Astrocyte (in vitro differentiated cells and primary cell): Measurements from ENCODE around the gene ELOVL2. TPM values are rescaled to one million over a fixed set of nuclear protein-coding genes. Genes with fewer than 3 reads are reported as not detected.

Experiments used
- DNase-seq: peaks from one replicate; pipeline ENCODE4 v3.0.0-alpha.2; 2010; ENCODE audit warnings: low read depth
- FAIRE-seq: peaks from 2 replicates; lab custom pipeline; 2011; peaks lifted over from hg19 to GRCh38; lab: Jason Lieb, UNC
- H2AFZ ChIP-seq: 2 replicates; pipeline ENCODE4 v1.6.0; 2012; ENCODE audit warnings: low read depth, low read length, inconsistent platforms
- H3K27ac ChIP-seq: 2 replicates; pipeline ENCODE4 v1.5.1; 2011; ENCODE audit warnings: low read depth, low read length, inconsistent platforms
- H3K27me3 ChIP-seq: 2 replicates; pipeline ENCODE4 v1.6.0; 2011; ENCODE audit warnings: low read length, inconsistent platforms; ENCODE audit not compliant: insufficient read depth
- H3K36me3 ChIP-seq: 2 replicates; pipeline ENCODE4 v1.5.1; 2011; ENCODE audit warnings: low read length, inconsistent platforms; ENCODE audit not compliant: insufficient read depth
- H3K4me1 ChIP-seq: 2 replicates; pipeline ENCODE4 v1.5.1; 2011; ENCODE audit warnings: low read length, inconsistent platforms; ENCODE audit not compliant: insufficient read depth
- H3K4me2 ChIP-seq: 2 replicates; pipeline ENCODE4 v1.6.0; 2012; ENCODE audit warnings: low read length, inconsistent platforms
- H3K4me3 ChIP-seq: 2 replicates; pipeline ENCODE4 v1.5.1; 2011; ENCODE audit warnings: low read depth, mild to moderate bottlenecking, low read length, inconsistent platforms; ENCODE audit not compliant: insufficient read depth
- H3K79me2 ChIP-seq: 2 replicates; pipeline ENCODE4 v1.6.0; 2012; ENCODE audit warnings: mild to moderate bottlenecking, low read length, inconsistent platforms; ENCODE audit not compliant: insufficient read depth
- H3K9ac ChIP-seq: 2 replicates; pipeline ENCODE4 v1.6.0; 2012; ENCODE audit warnings: mild to moderate bottlenecking, low read length, inconsistent platforms
- H3K9me3 ChIP-seq: 2 replicates; pipeline ENCODE4 v1.5.1; 2012; ENCODE audit warnings: low read depth, mild to moderate bottlenecking, low read length, inconsistent platforms; ENCODE audit not compliant: insufficient read depth
- H4K20me1 ChIP-seq: 2 replicates; pipeline ENCODE4 v1.6.0; 2012; ENCODE audit warnings: low read length, inconsistent platforms; ENCODE audit not compliant: insufficient read depth
- H3K27ac Mint-ChIP-seq: one replicate; pipeline ENCODE4 v1.8.0; 2021; ENCODE audit warnings: mild to moderate bottlenecking, mixed read lengths; ENCODE audit not compliant: unreplicated experiment
- H3K27me3 Mint-ChIP-seq: one replicate; pipeline ENCODE4 v1.8.0; 2021; ENCODE audit warnings: low read depth, mixed read lengths; ENCODE audit not compliant: unreplicated experiment
- H3K36me3 Mint-ChIP-seq: one replicate; pipeline ENCODE4 v1.8.0; 2021; ENCODE audit warnings: low read depth, mixed read lengths; ENCODE audit not compliant: unreplicated experiment
- H3K4me1 Mint-ChIP-seq: one replicate; pipeline ENCODE4 v1.8.0; 2021; ENCODE audit warnings: low read depth, mixed read lengths; ENCODE audit not compliant: unreplicated experiment
- H3K4me3 Mint-ChIP-seq: one replicate; pipeline ENCODE4 v1.8.0; 2021; ENCODE audit warnings: mild to moderate bottlenecking, moderate library complexity, mixed read lengths; ENCODE audit not compliant: unreplicated experiment
- H3K9me3 Mint-ChIP-seq: one replicate; pipeline ENCODE4 v1.8.0; 2021; ENCODE audit warnings: mild to moderate bottlenecking, mixed read lengths; ENCODE audit not compliant: unreplicated experiment
- EZH2 ChIP-seq: IDR thresholded peaks from 2 replicates; pipeline ENCODE4 v1.6.1; 2012; ENCODE audit warnings: mild to moderate bottlenecking, low read length, inconsistent platforms; ENCODE audit not compliant: insufficient read depth
- total RNA-seq: library from RNA; stranded (reverse); gene quantifications from 2 replicates; pipeline ENCODE4 v1.2.1, GENCODE V29; 2021
- TF ChIP-seq, protein P1 (sequence below): IDR thresholded peaks from 2 replicates; pipeline ENCODE4 v1.5.1; 2011; ENCODE audit warnings: low read depth, mild to moderate bottlenecking, inconsistent platforms, low read length, moderate library complexity; ENCODE audit not compliant: insufficient read depth

Gene ELOVL2
- total RNA-seq, 1 donor from 2014 or later, result 5.7 TPM

DNA sequence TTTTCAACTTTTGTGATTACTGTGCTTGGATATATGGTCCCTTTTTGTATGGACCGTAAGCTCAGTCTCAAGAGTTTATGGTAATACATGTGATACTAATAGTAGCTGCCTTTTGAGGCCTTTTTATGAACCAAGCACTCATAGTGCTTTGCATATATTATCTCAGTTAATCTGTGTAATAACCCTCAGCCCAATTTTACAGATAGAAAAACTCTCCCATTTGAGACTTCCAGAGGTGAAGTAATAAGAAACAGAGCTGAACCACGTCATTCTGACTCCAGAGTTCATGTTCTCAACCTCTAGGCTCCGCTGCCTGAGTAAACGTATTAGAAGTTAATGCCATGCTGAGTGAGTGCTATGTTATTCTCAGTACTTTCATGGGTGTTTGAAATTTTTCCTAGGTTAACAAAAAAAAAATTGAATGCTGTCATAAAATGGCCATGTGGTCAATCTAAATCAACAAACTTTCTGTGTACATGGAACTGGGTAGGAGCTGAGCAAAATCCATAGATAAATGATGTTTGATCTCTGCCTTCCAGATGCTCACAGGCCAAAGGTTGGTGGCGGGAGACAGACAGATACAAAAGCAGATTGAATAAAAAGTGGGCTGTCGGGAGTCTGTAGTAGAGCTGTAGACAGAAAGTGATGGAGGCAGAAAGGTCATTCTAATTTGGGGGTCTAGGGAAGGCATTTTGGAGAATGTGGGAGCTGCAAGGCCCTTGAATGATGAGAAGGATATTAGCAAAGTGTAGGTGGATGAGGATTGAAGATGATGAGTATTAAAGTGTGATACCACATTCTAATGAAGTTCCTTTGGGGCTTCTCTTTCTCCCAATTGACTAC, 22.6 kb upstream of the ELOVL2 start:
- Histone ChIP-seq H3K9ac (no peak overlapping the region), H3K4me2 (no peak overlapping the region), H3K4me3 (no peak overlapping the region), H2AFZ (no peak overlapping the region), H3K27me3 (no peaks in the 10 kb centered on the region), H3K4me1 (no peaks in the 10 kb centered on the region), H4K20me1 (no peaks in the 10 kb centered on the region), H3K9me3 (no peaks in the 10 kb centered on the region), H3K36me3 (no peaks in the 10 kb centered on the region), H3K27ac (no peak overlapping the region), H3K79me2 (no peaks in the 10 kb centered on the region)
- H3K4me1 Mint-ChIP-seq, result peaks cover 6% of the 10 kb centered on the region
- FAIRE-seq, result no peak
- no peak overlapping the region for H3K4me3 Mint-ChIP-seq
- no peaks in the 10 kb centered on the region for H3K36me3 Mint-ChIP-seq
- no peak for DNase-seq
- H3K9me3 Mint-ChIP-seq, result no peaks in the 10 kb centered on the region
- no peak for TF ChIP-seq EZH2
- TF ChIP-seq, protein P1, sequence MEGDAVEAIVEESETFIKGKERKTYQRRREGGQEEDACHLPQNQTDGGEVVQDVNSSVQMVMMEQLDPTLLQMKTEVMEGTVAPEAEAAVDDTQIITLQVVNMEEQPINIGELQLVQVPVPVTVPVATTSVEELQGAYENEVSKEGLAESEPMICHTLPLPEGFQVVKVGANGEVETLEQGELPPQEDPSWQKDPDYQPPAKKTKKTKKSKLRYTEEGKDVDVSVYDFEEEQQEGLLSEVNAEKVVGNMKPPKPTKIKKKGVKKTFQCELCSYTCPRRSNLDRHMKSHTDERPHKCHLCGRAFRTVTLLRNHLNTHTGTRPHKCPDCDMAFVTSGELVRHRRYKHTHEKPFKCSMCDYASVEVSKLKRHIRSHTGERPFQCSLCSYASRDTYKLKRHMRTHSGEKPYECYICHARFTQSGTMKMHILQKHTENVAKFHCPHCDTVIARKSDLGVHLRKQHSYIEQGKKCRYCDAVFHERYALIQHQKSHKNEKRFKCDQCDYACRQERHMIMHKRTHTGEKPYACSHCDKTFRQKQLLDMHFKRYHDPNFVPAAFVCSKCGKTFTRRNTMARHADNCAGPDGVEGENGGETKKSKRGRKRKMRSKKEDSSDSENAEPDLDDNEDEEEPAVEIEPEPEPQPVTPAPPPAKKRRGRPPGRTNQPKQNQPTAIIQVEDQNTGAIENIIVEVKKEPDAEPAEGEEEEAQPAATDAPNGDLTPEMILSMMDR, result no peak
- H3K27me3 Mint-ChIP-seq, result peaks cover 7% of the 10 kb centered on the region
- peak overlapping the region; percentile 2 for H3K27ac Mint-ChIP-seq

DNA sequence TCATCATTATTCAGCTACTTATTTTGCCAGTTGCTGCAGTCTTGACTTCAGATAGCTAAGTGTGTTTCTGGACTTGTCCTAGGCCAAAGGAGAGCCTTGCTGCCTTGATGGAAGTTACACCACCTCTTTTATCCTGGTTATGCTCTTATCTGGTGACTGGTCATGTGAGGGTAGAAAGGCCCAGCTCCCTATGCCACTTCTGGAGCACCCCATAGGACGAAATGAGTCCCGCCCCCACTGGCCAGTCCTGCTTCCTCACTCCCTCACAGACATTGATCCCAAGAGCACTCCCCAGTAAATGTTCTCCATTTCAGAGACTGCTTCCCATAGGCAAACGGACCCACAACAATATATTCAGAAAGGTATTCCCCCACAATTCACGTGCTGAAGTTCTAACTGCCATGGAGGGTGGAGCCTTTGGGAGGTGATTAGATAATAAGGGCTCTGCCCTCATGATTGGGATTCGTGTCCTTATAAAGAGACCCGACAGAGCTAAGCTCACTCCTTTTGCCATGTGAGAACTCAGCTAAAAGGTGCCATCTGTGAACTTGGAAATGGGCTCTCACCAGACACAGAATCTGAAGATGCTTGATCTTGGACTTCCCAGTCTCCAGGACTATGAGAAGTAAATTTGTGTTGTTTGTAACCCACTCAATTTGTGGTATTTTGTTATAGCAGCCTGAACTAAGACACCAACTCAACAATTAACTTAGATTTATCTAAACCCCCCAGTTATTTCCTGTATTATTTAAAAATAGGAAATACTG, 21.5 kb upstream of the ELOVL2 start:
- no peak overlapping the region for H3K4me3 Mint-ChIP-seq
- no peak for DNase-seq
- no peaks in the 10 kb centered on the region for H3K9me3 Mint-ChIP-seq
- H3K27ac ChIP-seq, result no peak overlapping the region
- H3K4me3 ChIP-seq, result no peak overlapping the region
- peaks cover 6% of the 10 kb centered on the region for H3K4me1 Mint-ChIP-seq
- H3K79me2 ChIP-seq, result no peaks in the 10 kb centered on the region
- no peaks in the 10 kb centered on the region for H4K20me1 ChIP-seq
- no peaks in the 10 kb centered on the region for H3K36me3 ChIP-seq
- TF ChIP-seq, protein P1, result no peak
- no peak for TF ChIP-seq EZH2
- H3K27me3 Mint-ChIP-seq, result peaks cover 7% of the 10 kb centered on the region
- H3K27ac Mint-ChIP-seq, result no peak overlapping the region
- no peaks in the 10 kb centered on the region for H3K4me1 ChIP-seq
- no peak overlapping the region for H3K4me2 ChIP-seq
- FAIRE-seq, result no peak
- no peaks in the 10 kb centered on the region for H3K36me3 Mint-ChIP-seq
- no peaks in the 10 kb centered on the region for H3K9me3 ChIP-seq
- H3K9ac ChIP-seq, result no peak overlapping the region
- no peaks in the 10 kb centered on the region for H3K27me3 ChIP-seq
- no peak overlapping the region for H2AFZ ChIP-seq
